ENCODE results near the gene LRRIQ4. TPM values are rescaled to one million over a fixed set of nuclear protein-coding genes. Genes with fewer than 3 reads are reported as not detected.

LRRIQ4 gene
- polyA plus RNA-seq, 3 donors, result not detected

- Mint-ChIP-seq H3K4me1 (peaks cover 13% of the 10 kb centered on the region), H3K27me3 (ENCODE audit: low read depth in 3 of 3) (peaks cover 0 to 1% (median under 1%) of the 10 kb centered on the region in 3 donors), H3K27ac (no peak overlapping the region), H3K4me3 (no peak overlapping the region), H3K9me3 (peaks cover 0 to under 1% (median 0%) of the 10 kb centered on the region in 7 donors), H3K36me3 (no peaks in the 10 kb centered on the region)
- Histone ChIP-seq H3K79me2 (ENCODE audit: insufficient read depth, low read length) (no peaks in the 10 kb centered on the region), H3K9ac (ENCODE audit: insufficient read depth, low read length, poor library complexity, severe bottlenecking) (no peak overlapping the region), H3K27me3 (ENCODE audit: control insufficient read depth in 2 of 2, insufficient read depth in 2 of 2, low read length in 2 of 2) (no peaks in the 10 kb centered on the region), H4K20me1 (ENCODE audit: insufficient read depth, low read length) (no peaks in the 10 kb centered on the region), H3K4me3 (replicated peaks in 1 of 3; ENCODE audit: low read depth in 2 of 3, low read length in 3 of 3) (no peak overlapping the region), H3K4me1 (ENCODE audit: control insufficient read depth in 1 of 2, insufficient read depth in 2 of 2, low read length in 2 of 2) (peaks cover 5 to 7% of the 10 kb centered on the region in 2 donors), H3K27ac (ENCODE audit: low read depth in 1 of 2, low read length in 2 of 2) (no peak overlapping the region), H2AFZ (ENCODE audit: insufficient read depth, low read depth, low read length, poor library complexity, severe bottlenecking) (no peak overlapping the region), H3K4me2 (replicated peaks; ENCODE audit: extremely low read depth, low read length, poor library complexity, severe bottlenecking) (no peak overlapping the region), H3K36me3 (replicated peaks in 1 of 2; ENCODE audit: control insufficient read depth in 1 of 2, insufficient read depth in 2 of 2, low read length in 2 of 2) (no peaks in the 10 kb centered on the region), H3K9me3 (replicated peaks in 1 of 2; ENCODE audit: control insufficient read depth in 1 of 2, insufficient read depth in 1 of 2, low read length in 2 of 2) (no peaks in the 10 kb centered on the region)
- intact Hi-C loops (cut with micrococcal nuclease), result no loop called here
- 98% methylated on average over 5 of the region's 11 CpGs for WGBS (ENCODE audit: insufficient coverage)
- no peak for DNase-seq
- TF ChIP-seq CTCF (IDR thresholded peaks at IDR 0.05), result no peak
These were observed 34.0 kb downstream of the LRRIQ4 start for GRCh38 chr3:169846458-169847193.

GRCh38 chr3:169847896-169848295, 35.2 kb downstream of the LRRIQ4 start:
- DNase-seq, result no peak
- Histone ChIP-seq H3K4me3 (replicated peaks in 1 of 3; ENCODE audit: low read depth in 2 of 3, low read length in 3 of 3) (no peak overlapping the region), H3K27ac (ENCODE audit: low read depth in 1 of 2, low read length in 2 of 2) (no peak overlapping the region), H4K20me1 (ENCODE audit: insufficient read depth, low read length) (no peaks in the 10 kb centered on the region), H2AFZ (ENCODE audit: insufficient read depth, low read depth, low read length, poor library complexity, severe bottlenecking) (no peak overlapping the region), H3K9ac (ENCODE audit: insufficient read depth, low read length, poor library complexity, severe bottlenecking) (no peak overlapping the region), H3K36me3 (replicated peaks in 1 of 2; ENCODE audit: control insufficient read depth in 1 of 2, insufficient read depth in 2 of 2, low read length in 2 of 2) (no peaks in the 10 kb centered on the region), H3K79me2 (ENCODE audit: insufficient read depth, low read length) (no peaks in the 10 kb centered on the region), H3K9me3 (replicated peaks in 1 of 2; ENCODE audit: control insufficient read depth in 1 of 2, insufficient read depth in 1 of 2, low read length in 2 of 2) (no peaks in the 10 kb centered on the region), H3K27me3 (ENCODE audit: control insufficient read depth in 2 of 2, insufficient read depth in 2 of 2, low read length in 2 of 2) (no peaks in the 10 kb centered on the region), H3K4me2 (replicated peaks; ENCODE audit: extremely low read depth, low read length, poor library complexity, severe bottlenecking) (no peak overlapping the region), H3K4me1 (ENCODE audit: control insufficient read depth in 1 of 2, insufficient read depth in 2 of 2, low read length in 2 of 2) (peaks cover 4 to 6% of the 10 kb centered on the region in 2 donors)
- no peak for TF ChIP-seq CTCF (IDR thresholded peaks at IDR 0.05)
- Mint-ChIP-seq H3K4me1 (peaks cover 12% of the 10 kb centered on the region), H3K4me3 (no peak overlapping the region), H3K27ac (no peak overlapping the region), H3K36me3 (no peaks in the 10 kb centered on the region), H3K27me3 (ENCODE audit: low read depth in 3 of 3) (peaks cover 0 to 4% (median 1%) of the 10 kb centered on the region in 3 donors), H3K9me3 (no peaks in the 10 kb centered on the region)
- intact Hi-C loops (cut with micrococcal nuclease), result no loop called here
- WGBS (ENCODE audit: insufficient coverage), result 83% methylated on average over 2 of the region's 4 CpGs

Measured in CD14-positive monocyte (primary cell).